Activated CD8-positive, alpha-beta memory T cell treated with anti-CD3 and anti-CD28 coated beads, Interleukin-2, amount 10 ng/mL, durations not matched to agents 7 days and 5 days (primary cell): ENCODE data around the gene UBAP2L. TPM values are rescaled to one million over a fixed set of nuclear protein-coding genes. Genes with fewer than 3 reads are reported as not detected.
"Not testable (repeated sequence)": the region's sequence is repeated elsewhere in the genome, so short reads cannot be mapped to it uniquely, and the experiment has no call there.

ENCODE experiments used
- ATAC-seq: fragments of 150-1000 bp; cut with Tn5 transposase; one replicate; pipeline ENCODE4 v1.10.0; 2021; ENCODE audit warnings: moderate library complexity
- CTCF ChIA-PET: fragments of 350-600 bp; sonication (Branson Sonifier 250); formaldehyde crosslinking; loops from one replicate; lab custom pipeline; 2021; ENCODE audit warnings: antibody characterized with exemption; lab: Charles Lee
- DNase-seq: peaks from one replicate; pipeline ENCODE4 v3.0.0-alpha.2; 2020
- H3K27ac Mint-ChIP-seq: one replicate; pipeline ENCODE4 v1.8.0; 2021; ENCODE audit warnings: mild to moderate bottlenecking, mixed read lengths
- H3K27me3 Mint-ChIP-seq: one replicate; pipeline ENCODE4 v1.8.0; 2021; ENCODE audit warnings: mixed read lengths
- H3K36me3 Mint-ChIP-seq: one replicate; pipeline ENCODE4 v1.8.0; 2021; ENCODE audit warnings: mild to moderate bottlenecking, mixed read lengths
- H3K4me1 Mint-ChIP-seq: one replicate; pipeline ENCODE4 v1.8.0; 2021; ENCODE audit warnings: mixed read lengths
- H3K4me3 Mint-ChIP-seq: one replicate; pipeline ENCODE4 v1.8.0; 2021; ENCODE audit warnings: mild to moderate bottlenecking, moderate library complexity, mixed read lengths
- H3K9me3 Mint-ChIP-seq: one replicate; pipeline ENCODE4 v1.8.0; 2022; ENCODE audit warnings: low read depth, mixed read lengths
- total RNA-seq, 2 experiments: library from RNA; stranded (reverse); gene quantifications; one replicate each; pipeline ENCODE4 v1.2.3, GENCODE V29; 2021

The UBAP2L gene
- total RNA-seq, 2 experiments from 2014 or later, result 162 to 201 TPM

DNA sequence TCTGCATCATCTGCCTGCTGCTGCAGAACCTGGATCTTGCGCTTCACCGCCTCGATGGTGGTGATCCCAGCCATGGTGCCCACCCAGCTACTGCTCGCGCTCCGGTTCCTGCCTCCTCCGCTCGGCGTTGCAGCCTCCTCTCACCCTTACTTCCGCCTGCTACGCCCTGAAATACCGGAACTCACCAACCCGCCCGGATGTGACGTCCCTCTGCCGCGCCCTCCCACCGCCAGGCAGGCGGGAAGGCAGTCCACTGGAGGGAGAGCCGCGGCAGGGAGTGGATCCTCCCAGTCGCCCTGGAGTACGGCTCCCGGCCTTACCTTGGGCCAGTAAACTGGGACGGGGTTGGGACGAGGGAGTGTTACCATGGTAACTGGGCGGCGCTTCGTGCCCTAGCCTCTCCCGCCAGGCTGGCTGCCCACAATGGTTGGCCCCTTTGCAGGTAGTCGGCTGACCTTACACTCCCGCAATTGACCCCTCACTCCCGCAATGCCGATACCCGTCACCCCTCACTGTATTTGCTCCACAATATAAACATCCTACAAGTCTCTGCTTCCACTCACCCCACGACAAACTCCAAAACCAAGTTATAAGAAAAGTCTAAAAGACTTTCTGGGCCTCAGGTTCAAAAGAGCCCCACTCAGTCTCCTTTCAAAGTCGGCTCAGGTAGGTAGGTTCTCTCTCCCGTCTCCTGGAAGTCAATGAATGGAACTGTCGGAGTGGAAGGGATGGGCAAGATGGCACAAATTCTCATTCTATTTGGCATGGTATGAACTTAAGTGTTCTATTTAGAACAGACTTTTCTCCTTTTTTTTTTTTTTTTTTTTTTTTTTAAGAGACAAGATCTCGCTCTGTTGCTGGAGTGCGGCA is 37.5 kb upstream of the UBAP2L start:
- peaks cover 42% of the 10 kb centered on the region for H3K4me1 Mint-ChIP-seq
- DNase-seq (peak; percentile 97), ATAC-seq (peak; percentile 82)
- no peaks in the 10 kb centered on the region for H3K9me3 Mint-ChIP-seq
- peaks cover 36% of the 10 kb centered on the region for H3K36me3 Mint-ChIP-seq
- H3K4me3 Mint-ChIP-seq, result peak overlapping the region; percentile 99
- CTCF ChIA-PET, result interaction anchor here (1.4 to 2.2 kb wide), 3 partner anchors 16 to 152 kb away, joined by 5 to 12 read pairs (median 5); partner anchors contain the start of gene HAX1
- peaks cover 4% of the 10 kb centered on the region for H3K27me3 Mint-ChIP-seq
- H3K27ac Mint-ChIP-seq, result peak overlapping the region; percentile 99

DNA sequence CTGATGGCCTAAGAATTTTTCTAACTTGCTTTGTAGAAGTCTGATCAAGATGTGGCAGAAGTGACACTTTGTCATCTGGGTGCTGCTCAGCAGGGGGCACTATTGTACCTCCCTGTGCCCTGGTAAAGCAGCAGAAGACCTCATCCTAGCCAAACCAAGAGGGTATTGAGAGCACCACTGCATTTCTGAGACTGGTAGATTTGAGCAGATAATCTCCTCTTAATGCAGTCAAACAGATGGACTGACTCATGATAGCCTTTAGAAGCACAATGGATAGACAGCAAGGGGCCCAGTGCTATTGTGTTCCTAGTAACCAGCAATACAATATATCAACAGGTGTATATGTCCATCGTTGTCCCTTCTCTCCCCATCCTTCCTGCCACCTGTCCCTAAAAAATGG is 34.6 kb upstream of the UBAP2L start:
- Mint-ChIP-seq H3K4me3 (no peak overlapping the region), H3K27me3 (peaks cover 9% of the 10 kb centered on the region), H3K9me3 (no peaks in the 10 kb centered on the region), H3K36me3 (peaks cover 12% of the 10 kb centered on the region), H3K4me1 (peaks cover 16% of the 10 kb centered on the region), H3K27ac (no peak overlapping the region)
- ATAC-seq (no peak), DNase-seq (peak; percentile 85)
- CTCF ChIA-PET, result interaction anchor here (0.5 to 1.0 kb wide), 2 partner anchors 13 to 34 kb away, joined by 3 read pairs; partner anchors contain the start of gene UBAP2L

DNA sequence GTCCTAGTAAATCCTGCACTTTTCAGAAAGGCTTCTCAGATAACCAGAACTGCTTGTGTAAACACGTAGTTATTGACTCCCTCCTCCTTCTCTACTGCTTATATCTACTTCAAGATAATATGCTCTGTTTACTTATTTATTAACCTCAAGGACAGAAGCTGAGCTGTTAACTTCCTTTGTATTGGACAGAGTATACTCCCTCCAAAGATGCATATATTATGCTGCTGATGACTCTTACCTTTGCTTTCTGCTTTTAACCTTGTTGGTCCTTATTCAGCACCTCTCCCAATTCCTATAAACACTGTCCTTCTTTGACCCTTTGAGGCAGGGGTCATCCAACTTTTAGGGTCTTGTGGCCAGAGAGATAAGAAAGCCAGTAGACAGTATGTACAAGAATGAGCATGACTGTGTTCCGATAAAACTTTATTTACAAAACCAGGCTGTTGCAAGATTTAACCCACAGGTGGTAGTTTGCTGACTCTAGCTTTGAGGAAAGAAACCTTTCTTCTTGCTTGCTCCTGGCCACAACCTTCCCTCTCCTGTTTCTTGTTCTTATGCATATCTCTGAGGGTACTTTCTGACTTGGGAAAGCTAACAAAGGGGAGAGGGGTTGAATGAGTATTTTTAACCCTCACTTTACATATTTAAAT is 33.8 kb upstream of the UBAP2L start:
- H3K27me3 Mint-ChIP-seq, result peaks cover 17% of the 10 kb centered on the region
- peaks cover 9% of the 10 kb centered on the region for H3K4me1 Mint-ChIP-seq
- peaks cover 4% of the 10 kb centered on the region for H3K36me3 Mint-ChIP-seq
- DNase-seq (no peak), ATAC-seq (no peak)
- no peak overlapping the region for H3K4me3 Mint-ChIP-seq
- CTCF ChIA-PET, result interaction anchor here (0.5 to 1.0 kb wide), 2 partner anchors 13 to 34 kb away, joined by 3 read pairs; partner anchors contain the start of gene UBAP2L
- no peaks in the 10 kb centered on the region for H3K9me3 Mint-ChIP-seq
- no peak overlapping the region for H3K27ac Mint-ChIP-seq

DNA sequence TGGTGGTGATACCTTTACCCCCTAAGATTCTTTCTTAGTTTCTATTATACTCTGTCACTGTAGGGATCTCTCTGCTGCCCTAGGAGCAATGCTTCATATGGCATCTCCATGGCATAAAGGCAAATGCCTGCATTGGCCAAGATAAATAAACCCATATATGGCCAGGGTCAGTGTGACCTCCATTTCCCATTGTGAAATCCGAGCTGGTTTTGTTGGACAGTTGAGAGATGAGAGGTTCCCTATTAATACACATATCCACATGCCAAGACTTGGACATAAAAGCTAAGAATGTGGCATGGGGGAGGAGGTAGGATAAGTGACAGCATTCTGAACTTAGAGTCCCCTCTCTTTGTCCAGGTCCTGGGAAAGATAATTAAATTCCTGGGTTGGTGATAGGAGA is 30.2 kb upstream of the UBAP2L start:
- no peak for DNase-seq
- no peak for ATAC-seq
- Mint-ChIP-seq H3K9me3 (no peaks in the 10 kb centered on the region), H3K4me3 (no peak overlapping the region), H3K4me1 (peaks cover 7% of the 10 kb centered on the region), H3K36me3 (no peaks in the 10 kb centered on the region), H3K27ac (no peak overlapping the region), H3K27me3 (peaks cover 41% of the 10 kb centered on the region)
- CTCF ChIA-PET, result interaction anchor here (0.8 kb wide), 1 partner anchor 289 kb away, joined by 3 read pairs; no protein-coding TSS in a partner anchor

DNA sequence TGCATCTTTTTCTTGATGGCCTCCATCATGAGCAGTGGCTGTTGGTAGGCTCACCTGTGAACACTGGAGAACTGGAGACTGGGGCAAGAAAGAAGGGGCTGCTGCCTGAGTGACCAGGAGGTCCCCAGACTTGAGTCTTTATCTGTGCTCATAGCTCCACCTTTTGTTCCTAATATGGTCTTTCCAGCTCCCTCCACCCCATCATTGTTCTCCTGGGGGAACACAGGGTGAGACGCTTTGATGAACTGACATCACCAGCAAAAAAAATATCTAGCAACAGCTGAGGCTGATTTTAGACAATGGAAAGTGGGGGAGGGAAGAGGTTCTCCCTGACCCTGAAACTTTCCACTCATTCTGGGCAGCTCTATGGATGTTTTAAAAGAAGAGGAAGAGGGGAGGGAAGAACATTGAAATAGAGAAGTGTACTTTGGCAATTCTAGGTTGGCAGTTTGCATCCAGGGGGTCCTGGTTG is 28.7 kb upstream of the UBAP2L start, which contains the start of gene TPM3:
TSS of gene TPM3 (minus strand) at position 111 of the 472 bp plus-strand sequence. CDS start at position 29, 82 bp downstream.
- DNase-seq (no peak), ATAC-seq (no peak)
- CTCF ChIA-PET, result interaction anchor here (1.4 to 1.6 kb wide), 2 partner anchors 80 to 81 kb away, joined by 4 read pairs; no protein-coding TSS in a partner anchor
- Mint-ChIP-seq H3K36me3 (no peaks in the 10 kb centered on the region), H3K9me3 (no peaks in the 10 kb centered on the region), H3K4me1 (peaks cover 3% of the 10 kb centered on the region), H3K4me3 (no peak within 1 kb of the TSS), H3K27ac (no peak within 1 kb of the TSS), H3K27me3 (peaks cover 41% of the 10 kb centered on the region)

DNA sequence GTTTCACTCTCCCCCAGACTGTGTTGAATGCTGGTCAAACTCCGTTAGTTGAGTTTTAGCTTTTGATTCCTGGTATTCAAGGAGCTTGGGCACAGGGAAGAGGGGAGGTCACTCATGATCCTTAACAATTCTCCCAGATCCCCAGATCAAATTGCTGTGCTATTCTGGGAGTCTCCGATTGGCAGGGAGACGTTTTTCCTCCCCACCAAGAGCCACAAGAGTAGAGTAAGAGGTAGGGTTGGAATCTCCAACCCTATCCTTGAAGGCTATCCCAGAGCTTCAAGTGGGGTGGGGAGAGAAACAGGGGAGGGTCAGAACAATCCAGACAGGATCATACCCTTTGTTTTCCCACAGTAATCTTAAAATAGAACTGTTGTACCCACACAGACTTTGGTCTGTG is 28.3 kb upstream of the UBAP2L start:
- no peaks in the 10 kb centered on the region for H3K9me3 Mint-ChIP-seq
- CTCF ChIA-PET, result interaction anchor here (1.4 to 1.6 kb wide), 2 partner anchors 79 to 80 kb away, joined by 4 read pairs; no protein-coding TSS in a partner anchor
- H3K4me1 Mint-ChIP-seq, result peaks cover 3% of the 10 kb centered on the region
- no peak overlapping the region for H3K27ac Mint-ChIP-seq
- ATAC-seq (no peak), DNase-seq (no peak)
- H3K27me3 Mint-ChIP-seq, result peaks cover 40% of the 10 kb centered on the region
- no peak overlapping the region for H3K4me3 Mint-ChIP-seq
- no peaks in the 10 kb centered on the region for H3K36me3 Mint-ChIP-seq

DNA sequence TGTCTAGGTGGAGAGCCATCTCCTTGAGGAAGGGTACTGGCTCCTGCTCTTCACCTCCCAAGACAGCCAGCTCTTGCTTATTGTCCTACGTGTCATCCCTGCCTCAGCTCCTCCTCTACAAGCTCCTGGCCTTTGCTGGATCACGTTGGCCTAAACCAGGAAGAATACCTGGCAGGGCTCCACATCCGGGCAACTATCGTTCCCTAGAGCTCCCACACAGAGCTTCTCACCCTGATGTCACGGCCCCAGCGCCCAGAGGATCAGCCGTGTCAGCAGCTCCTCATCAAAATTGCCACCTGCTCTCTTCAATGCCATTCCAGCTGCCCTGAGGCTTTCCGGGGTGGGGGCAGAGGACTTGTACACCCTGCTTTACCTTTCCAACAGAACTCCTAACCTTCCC is 26.9 kb upstream of the UBAP2L start:
- Mint-ChIP-seq H3K36me3 (no peaks in the 10 kb centered on the region), H3K4me3 (no peak overlapping the region), H3K4me1 (peaks cover 3% of the 10 kb centered on the region), H3K9me3 (no peaks in the 10 kb centered on the region), H3K27ac (no peak overlapping the region), H3K27me3 (peaks cover 37% of the 10 kb centered on the region)
- no peak for DNase-seq
- ATAC-seq, result no peak
- CTCF ChIA-PET, result interaction anchor here (0.9 kb wide), 1 partner anchor 132 kb away, joined by 3 read pairs; the partner anchor contains the start of gene ATP8B2

DNA sequence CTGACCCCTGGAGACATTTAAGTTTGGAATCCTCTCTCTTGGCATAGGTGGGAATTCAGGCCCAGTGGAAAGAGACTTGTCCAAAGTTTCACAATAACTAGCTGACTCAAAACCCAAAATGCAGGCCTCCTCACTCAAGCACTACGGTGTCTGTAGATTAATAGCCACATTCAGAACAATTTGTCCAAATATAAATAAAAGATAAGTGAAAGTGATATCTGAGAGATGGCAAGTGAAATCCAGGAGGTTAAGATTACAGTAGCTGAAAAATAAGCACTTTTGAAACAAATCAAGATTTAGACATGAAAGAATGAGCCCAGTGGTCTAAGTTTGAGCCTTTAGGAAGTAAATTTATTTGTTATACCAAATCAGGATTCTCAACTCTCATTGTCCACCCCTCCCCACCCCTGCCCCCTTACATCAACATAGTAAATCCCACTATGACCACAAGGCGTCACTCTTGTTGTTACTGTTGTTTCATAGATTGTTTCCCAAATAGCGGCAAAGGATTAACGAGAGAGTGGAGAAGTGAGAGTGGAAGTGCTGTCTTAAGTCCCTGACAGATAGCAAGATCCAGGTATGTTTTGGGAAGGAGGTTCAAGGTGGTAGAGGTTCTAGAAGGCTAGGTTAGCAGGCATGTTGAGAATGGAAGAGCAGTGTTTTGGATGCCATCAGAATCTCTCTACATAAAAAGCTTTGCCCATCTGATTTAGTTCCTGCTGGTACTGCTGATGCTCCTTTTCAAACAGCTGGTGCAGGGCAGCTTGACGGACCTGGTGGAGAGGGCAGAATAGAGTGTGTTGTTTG is 21.8 kb upstream of the UBAP2L start:
- CTCF ChIA-PET, result interaction anchor here (0.6 to 3.6 kb wide), 32 partner anchors 9 to 205 kb away, joined by 3 to 24 read pairs (median 4); partner anchors contain the start of genes HAX1 and UBAP2L
- peak; percentile 77 for ATAC-seq

DNA sequence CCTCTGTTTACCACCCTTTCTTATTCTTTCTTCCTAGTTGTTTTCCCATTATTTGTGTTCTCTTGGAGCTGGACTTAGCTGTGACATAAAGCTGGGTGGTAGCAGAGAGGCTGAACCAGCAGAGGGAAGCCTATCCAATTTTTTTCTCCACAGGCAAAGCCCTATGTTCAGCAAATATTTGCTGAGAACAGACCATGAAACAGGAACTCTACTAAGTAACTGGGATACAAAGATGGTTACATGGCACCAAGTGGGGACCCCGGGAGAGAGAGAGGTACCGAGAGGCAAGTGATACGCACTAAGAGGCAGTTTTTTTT is 21.2 kb upstream of the UBAP2L start:
- no peak overlapping the region for H3K27ac Mint-ChIP-seq
- CTCF ChIA-PET, result interaction anchor here (0.7 to 3.6 kb wide), 29 partner anchors 8 to 204 kb away, joined by 3 to 24 read pairs (median 4); partner anchors contain the start of genes HAX1 and UBAP2L
- no peak for DNase-seq
- H3K4me3 Mint-ChIP-seq, result no peak overlapping the region
- H3K27me3 Mint-ChIP-seq, result peaks cover 7% of the 10 kb centered on the region
- ATAC-seq, result no peak
- H3K4me1 Mint-ChIP-seq, result no peaks in the 10 kb centered on the region
- no peaks in the 10 kb centered on the region for H3K36me3 Mint-ChIP-seq
- H3K9me3 Mint-ChIP-seq, result no peaks in the 10 kb centered on the region

More for the DNA sequence above, 21.8 kb upstream of the UBAP2L start:
- H3K4me3 Mint-ChIP-seq, result no peak overlapping the region
- peak; percentile 58 for DNase-seq
- H3K27me3 Mint-ChIP-seq, result peaks cover 10% of the 10 kb centered on the region
- no peak overlapping the region for H3K27ac Mint-ChIP-seq
- H3K36me3 Mint-ChIP-seq, result no peaks in the 10 kb centered on the region
- no peaks in the 10 kb centered on the region for H3K9me3 Mint-ChIP-seq
- peaks cover 3% of the 10 kb centered on the region for H3K4me1 Mint-ChIP-seq

DNA sequence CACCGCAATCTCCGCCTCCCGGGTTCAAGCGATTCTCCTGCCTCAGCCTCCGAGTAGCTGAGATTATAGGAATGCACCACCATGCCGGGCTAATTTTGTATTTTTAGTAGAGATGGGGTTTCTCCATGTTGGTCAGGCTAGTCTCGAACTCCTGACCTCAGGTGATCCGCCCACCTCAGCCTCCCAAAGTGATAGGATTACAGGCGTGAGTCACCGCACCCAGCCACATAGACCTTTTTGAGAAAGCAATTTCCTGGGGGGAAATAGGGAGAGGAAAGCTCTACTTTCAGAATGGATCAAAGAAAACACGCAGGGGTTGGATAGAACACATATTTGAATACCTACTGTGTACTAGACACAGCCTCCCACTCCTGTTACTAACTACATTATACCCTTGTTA is 15.0 kb upstream of the UBAP2L start:
- H3K4me3 Mint-ChIP-seq, DNase-seq, H3K9me3 Mint-ChIP-seq, H3K27me3 Mint-ChIP-seq, CTCF ChIA-PET, H3K27ac Mint-ChIP-seq: not testable (repeated sequence)
- peaks cover 12% of the 10 kb centered on the region for H3K4me1 Mint-ChIP-seq
- H3K36me3 Mint-ChIP-seq, result peaks cover 20% of the 10 kb centered on the region
- ATAC-seq, result peak; percentile 16

DNA sequence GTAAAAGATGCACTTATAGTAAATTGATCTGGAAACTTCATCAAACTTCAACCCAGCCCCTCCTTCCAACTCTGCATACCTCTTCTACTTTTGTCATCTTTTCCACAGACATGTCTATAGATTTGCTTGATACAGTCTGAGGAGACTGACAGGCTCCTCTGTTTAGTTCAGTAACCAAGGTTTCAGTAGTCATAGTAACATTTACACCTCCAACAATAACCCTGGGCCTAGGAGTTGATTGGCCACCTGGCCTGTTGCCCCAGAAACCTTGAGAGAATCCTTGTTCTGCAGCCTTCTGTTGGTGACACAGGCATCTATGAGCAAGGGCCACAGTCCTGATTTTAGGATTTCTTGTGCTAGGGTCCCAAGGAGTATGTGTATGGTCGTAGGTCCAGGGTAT is 14.6 kb upstream of the UBAP2L start, which contains the start of gene CFAP141:
TSS of gene CFAP141 (minus strand) at position 138 of the 400 bp plus-strand sequence. CDS start at position 112, 26 bp downstream.
- Mint-ChIP-seq H3K4me3 (no peak within 1 kb of the TSS), H3K27ac (peak within 1 kb of the TSS; percentile 39), H3K36me3 (peaks cover 20% of the 10 kb centered on the region), H3K27me3 (no peaks in the 10 kb centered on the region), H3K9me3 (no peaks in the 10 kb centered on the region), H3K4me1 (peaks cover 12% of the 10 kb centered on the region)
- CTCF ChIA-PET, result no interaction called here
- ATAC-seq (peak; percentile 67), DNase-seq (no peak)

DNA sequence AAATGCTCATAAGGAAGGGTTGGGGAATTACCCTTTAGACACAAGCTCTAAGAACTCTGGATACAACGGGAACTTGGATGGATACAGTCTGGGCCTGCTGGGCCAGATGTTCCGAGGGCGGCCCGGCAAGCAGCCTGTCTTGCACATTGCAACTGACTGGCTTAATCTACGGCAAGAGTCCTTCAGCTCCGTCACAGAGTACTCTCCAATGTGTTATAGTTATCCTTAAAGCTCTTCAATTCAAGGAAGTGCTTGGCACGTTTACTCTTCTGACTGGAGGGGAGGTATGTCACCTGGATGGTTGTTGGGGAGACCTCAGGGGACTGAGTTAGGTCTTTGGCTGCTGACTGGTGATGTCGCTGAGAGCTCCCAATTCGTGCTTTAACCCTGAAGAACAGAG is 13.5 kb upstream of the UBAP2L start:
- Mint-ChIP-seq H3K27me3 (no peaks in the 10 kb centered on the region), H3K4me3 (no peak overlapping the region), H3K27ac (no peak overlapping the region), H3K36me3 (peaks cover 23% of the 10 kb centered on the region), H3K4me1 (peaks cover 12% of the 10 kb centered on the region), H3K9me3 (no peaks in the 10 kb centered on the region)
- ATAC-seq, result no peak
- DNase-seq, result no peak
- CTCF ChIA-PET, result interaction anchor here (1.5 kb wide), 1 partner anchor 8 kb away, joined by 7 read pairs; no protein-coding TSS in a partner anchor
